Brain microvascular endothelial cell (primary cell): ENCODE measurements around the gene BAZ2A.
"Not testable (repeated sequence)": the region's sequence is repeated elsewhere in the genome, so short reads cannot be mapped to it uniquely, and the experiment has no call there.

ENCODE experiments used
- DNase-seq: peaks from one replicate; pipeline ENCODE4 v3.0.0-alpha.2; 2020
- H3K27ac ChIP-seq: fragments of 250-450 bp; sonication (Bioruptor Pico); 2 replicates; pipeline ENCODE4 v1.5.1; 2020; ENCODE audit warnings: mild to moderate bottlenecking, moderate library complexity
- H3K27me3 ChIP-seq: fragments of 250-450 bp; sonication (Bioruptor Pico); replicated peaks from 2 replicates; pipeline ENCODE4 v1.5.1; 2020; ENCODE audit warnings: mild to moderate bottlenecking
- H3K36me3 ChIP-seq: fragments of 250-450 bp; sonication (Bioruptor Pico); replicated peaks from 2 replicates; pipeline ENCODE4 v1.5.1; 2020; ENCODE audit warnings: mild to moderate bottlenecking
- H3K4me3 ChIP-seq: 2 replicates; pipeline ENCODE4 v1.5.1; 2011; ENCODE audit warnings: low read depth, mild to moderate bottlenecking, control low read depth, low read length, moderate library complexity
- in situ Hi-C: cut with HindIII; loops from 2 replicates; pipeline ENCODE4 v1.10.0; 2017; ENCODE audit warnings: low sequenced_read_pairs, low pct_ligation_motif_present
- TF ChIP-seq, protein P1 (sequence below): IDR thresholded peaks from 2 replicates; pipeline ENCODE4 v1.5.1; 2011; ENCODE audit warnings: low read depth, mild to moderate bottlenecking, moderate library complexity, low read length, control low read depth, inconsistent platforms; ENCODE audit errors: missing control alignments

BAZ2A gene

DNA sequence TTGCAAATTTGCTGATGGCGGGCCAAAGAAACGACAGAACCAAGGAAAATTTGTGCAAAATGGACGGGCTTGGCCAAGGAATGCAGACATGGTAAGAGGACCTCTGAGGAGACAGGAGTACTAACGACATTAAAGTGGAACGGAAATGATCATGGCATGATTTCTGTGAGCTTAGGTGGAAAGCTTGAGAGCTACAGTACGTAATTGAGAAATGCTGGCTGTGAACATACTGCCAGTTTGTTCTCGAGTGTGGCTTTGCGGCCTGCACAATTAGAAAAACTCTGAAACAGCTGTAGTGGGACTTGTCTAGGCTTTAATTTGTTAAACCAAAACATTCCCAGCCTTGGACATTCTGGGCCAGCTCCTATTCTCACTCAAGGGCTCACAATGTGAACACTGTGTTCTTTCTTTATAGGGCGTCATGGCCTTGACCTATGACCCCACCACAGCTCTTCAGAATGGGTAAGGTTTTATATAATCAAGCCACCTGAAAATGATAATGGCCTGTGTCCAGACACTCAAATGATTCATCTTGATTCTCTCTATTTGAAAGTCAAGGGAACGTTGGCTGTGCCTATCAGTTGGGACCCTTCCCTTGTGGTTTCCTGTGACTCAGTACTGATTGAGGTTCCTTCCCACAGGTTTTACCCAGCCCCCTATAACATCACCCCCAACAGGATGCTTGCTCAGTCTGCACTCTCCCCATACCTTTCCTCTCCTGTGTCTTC lies 48.5 kb downstream of the BAZ2A start:
- no peak overlapping the region for H3K4me3 ChIP-seq
- TF ChIP-seq, protein P1, sequence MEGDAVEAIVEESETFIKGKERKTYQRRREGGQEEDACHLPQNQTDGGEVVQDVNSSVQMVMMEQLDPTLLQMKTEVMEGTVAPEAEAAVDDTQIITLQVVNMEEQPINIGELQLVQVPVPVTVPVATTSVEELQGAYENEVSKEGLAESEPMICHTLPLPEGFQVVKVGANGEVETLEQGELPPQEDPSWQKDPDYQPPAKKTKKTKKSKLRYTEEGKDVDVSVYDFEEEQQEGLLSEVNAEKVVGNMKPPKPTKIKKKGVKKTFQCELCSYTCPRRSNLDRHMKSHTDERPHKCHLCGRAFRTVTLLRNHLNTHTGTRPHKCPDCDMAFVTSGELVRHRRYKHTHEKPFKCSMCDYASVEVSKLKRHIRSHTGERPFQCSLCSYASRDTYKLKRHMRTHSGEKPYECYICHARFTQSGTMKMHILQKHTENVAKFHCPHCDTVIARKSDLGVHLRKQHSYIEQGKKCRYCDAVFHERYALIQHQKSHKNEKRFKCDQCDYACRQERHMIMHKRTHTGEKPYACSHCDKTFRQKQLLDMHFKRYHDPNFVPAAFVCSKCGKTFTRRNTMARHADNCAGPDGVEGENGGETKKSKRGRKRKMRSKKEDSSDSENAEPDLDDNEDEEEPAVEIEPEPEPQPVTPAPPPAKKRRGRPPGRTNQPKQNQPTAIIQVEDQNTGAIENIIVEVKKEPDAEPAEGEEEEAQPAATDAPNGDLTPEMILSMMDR: no peak
- in situ Hi-C loops: no loop called here
- peak; percentile 40 for DNase-seq
- peaks cover 21% of the 10 kb centered on the region for H3K36me3 ChIP-seq
- H3K27me3 ChIP-seq: no peaks in the 10 kb centered on the region
- peak overlapping the region; percentile 23 for H3K27ac ChIP-seq

DNA sequence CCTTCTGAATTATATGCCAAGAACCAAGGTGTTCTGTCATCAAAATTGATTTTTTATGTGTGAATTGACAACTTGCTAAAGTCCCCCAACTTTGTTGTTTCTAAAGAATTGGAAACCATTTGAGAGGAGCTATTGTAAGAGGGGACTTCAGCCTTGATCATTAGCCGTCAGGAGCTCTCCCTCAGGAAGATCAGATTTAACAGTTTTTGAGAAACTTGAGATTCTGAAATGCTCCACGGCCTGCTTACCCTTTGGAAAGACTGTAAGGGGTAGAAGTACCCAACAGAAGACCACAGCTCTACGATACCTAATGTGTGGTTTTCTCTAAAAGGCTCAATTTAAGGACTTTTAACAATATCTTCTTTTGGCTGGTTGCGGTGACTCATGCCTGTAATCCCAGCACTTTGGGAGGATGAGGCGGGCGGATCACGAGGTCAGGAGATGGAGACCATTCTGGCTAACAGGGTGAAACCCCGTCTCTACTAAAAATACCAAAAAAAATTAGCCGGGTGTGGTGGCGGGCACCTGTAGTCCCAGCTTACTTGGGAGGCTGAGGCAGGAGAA lies 51.1 kb downstream of the BAZ2A start:
- no peak overlapping the region for H3K27ac ChIP-seq
- no peaks in the 10 kb centered on the region for H3K27me3 ChIP-seq
- TF ChIP-seq, protein P1: no peak
- in situ Hi-C loops: no loop called here
- H3K4me3 ChIP-seq: no peak overlapping the region
- H3K36me3 ChIP-seq: peaks cover 29% of the 10 kb centered on the region
- DNase-seq: no peak

DNA sequence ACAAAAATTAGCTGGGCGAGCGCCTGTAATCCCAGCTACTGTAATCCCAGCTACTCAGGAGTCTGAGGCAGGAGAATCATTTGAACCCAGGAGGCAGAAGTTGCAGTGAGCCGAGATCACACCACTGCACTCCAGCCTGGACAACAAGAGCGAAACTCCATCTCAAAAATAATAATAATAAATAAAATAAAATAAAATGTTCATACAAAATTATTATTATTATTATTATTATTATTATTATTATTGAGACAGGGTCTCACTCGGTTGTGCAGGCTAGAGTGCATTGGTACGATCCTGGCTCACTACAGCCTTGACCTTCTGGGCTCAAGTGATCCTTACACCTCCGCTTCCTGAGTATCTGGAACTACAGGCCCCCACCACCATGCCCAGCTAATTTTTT lies 52.9 kb downstream of the BAZ2A start:
- H3K36me3 ChIP-seq: peaks cover 29% of the 10 kb centered on the region
- in situ Hi-C loops, H3K4me3 ChIP-seq, H3K27me3 ChIP-seq, H3K27ac ChIP-seq, DNase-seq: not testable (repeated sequence)

DNA sequence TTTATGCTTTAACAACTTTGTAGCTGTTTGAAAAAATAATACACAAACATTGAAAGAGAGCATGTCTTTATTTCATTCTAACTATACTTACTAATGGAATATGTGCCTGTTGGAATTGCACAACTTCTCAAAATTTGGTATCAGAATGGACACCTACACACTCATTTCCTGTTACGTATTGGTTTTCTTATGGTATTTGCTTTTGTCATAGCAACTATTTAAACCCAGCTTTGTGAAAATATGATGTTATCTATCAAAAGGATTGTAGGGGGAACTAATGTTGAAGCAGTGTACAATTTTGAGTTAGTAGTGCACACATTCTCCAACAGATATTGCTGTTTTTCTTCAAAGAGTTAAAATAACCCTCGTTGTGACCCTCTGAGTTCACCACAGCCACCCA lies 55.9 kb downstream of the BAZ2A start:
- H3K27ac ChIP-seq: peak overlapping the region; percentile 74

DNA sequence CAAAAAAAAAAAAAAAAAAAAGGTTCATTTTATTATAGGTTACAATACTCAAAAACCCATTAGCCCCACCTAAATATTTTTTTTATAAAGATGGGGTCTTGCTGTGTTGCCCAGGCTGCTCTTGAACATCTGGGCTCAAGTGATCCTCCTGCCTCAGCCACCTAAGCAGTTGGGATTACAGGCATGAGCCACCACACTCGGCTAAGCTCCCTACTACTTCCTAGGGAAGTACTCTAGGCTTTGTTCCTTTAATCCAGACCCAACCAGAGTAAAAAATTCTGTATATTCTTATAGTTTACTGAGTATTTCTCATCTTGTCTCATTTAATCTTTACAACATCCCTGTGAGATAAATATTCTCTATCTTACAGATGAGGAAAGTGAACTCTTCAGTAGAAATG lies 57.8 kb downstream of the BAZ2A start:
- H3K4me3 ChIP-seq: no peak overlapping the region
- peaks cover 48% of the 10 kb centered on the region for H3K36me3 ChIP-seq
- H3K27me3 ChIP-seq: no peaks in the 10 kb centered on the region
- no peak overlapping the region for H3K27ac ChIP-seq
- TF ChIP-seq, protein P1: no peak
- DNase-seq: no peak
- in situ Hi-C loops: no loop called here

More for the DNA sequence above, 55.9 kb downstream of the BAZ2A start:
- in situ Hi-C loops: no loop called here
- H3K27me3 ChIP-seq: no peaks in the 10 kb centered on the region
- H3K36me3 ChIP-seq: peaks cover 40% of the 10 kb centered on the region
- no peak overlapping the region for H3K4me3 ChIP-seq
- peak; percentile 47 for DNase-seq
- TF ChIP-seq, protein P1: no peak

DNA sequence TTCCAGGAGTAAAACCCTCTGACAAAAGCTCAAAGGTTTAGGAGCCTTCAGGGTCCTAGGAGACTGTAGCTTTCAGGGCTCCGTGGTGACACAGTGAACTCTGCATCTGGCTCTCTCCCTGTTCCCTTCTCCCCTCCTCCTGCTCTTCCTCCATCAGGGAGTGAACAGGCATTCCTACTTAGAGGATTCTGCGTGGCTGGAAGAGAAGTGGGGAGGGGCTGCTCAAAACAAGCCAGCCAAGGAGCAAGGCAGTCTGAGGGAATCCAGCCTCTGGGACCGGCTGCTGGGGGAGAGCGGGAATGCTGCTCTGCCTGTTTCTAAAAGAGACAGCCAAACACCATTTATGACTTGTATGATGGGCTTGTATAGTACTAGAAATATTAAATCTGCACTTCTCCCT lies 59.0 kb downstream of the BAZ2A start:
- in situ Hi-C loops: no loop called here
- H3K27me3 ChIP-seq: no peaks in the 10 kb centered on the region
- H3K4me3 ChIP-seq: no peak overlapping the region
- TF ChIP-seq, protein P1: no peak
- no peak overlapping the region for H3K27ac ChIP-seq
- no peak for DNase-seq
- H3K36me3 ChIP-seq: peaks cover 50% of the 10 kb centered on the region
